DMS 273 (cell line): ENCODE measurements around the gene FGF21.
"Not testable (repeated sequence)": the region's sequence is repeated elsewhere in the genome, so short reads cannot be mapped to it uniquely, and the experiment has no call there.

Experiments used
- DNase-seq: peaks from one replicate; lab custom pipeline; 2025; ENCODE audit not compliant: unreplicated experiment; lab: John Stamatoyannopoulos, UW

Gene FGF21

DNA sequence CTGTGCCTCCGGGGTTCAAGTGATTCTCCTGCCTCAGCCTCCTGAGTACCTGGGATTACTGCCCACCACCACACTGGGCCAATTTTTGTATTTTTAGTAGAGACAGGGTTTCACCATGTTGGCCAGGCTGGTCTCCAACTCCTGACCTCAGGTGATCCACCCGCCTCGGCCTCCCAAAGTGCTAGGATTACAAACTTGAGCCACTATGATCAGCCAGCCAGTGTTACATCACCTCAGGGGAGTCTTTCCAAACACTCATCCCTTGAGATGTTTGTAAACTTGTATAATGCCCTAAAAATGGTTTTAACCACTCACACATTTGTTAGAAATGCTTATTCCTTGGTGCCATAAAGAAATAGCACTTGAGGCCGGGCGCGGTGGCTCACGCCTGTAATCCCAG, 31.1 kb downstream of the FGF21 start:
- not testable (repeated sequence) for DNase-seq

DNA sequence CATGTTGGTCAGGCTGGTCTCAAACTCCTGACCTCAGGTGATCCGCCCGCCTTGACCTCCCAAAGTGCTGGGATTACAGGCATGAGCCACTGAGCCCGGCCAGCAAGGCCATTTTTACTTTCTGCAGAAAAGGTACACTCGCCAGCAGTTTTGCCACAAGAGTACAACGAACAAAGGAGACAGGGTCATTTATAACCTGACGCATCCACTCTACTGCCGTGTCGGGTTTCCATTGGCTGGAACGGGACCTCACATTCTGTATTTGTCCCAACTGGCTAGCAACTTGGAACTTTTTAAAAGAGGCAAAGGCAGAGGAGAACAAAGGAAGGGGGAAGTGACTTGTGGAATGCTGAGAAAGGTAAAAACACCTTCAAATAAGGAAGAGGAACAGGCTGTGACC, 32.0 kb downstream of the FGF21 start:
- not testable (repeated sequence) for DNase-seq

DNA sequence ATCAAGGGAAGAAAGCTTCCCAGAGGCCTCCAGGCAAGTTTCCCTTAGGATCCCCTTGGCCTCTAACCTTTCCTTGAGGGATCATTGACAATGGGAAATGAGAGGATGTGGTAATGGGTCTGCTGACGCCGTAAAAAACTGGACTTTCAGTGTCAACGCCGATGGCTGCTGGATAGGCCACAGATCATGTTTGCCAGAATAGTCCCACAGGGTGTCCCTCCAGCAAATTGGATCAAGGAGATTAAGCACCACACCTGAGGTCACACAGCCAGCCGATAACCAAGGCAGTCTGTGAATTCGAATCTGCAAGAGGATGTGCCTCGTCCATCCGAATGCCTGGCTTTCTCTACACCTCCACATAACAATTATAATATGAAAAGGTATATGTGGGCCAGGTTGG, 37.9 kb downstream of the FGF21 start:
- no peak for DNase-seq

DNA sequence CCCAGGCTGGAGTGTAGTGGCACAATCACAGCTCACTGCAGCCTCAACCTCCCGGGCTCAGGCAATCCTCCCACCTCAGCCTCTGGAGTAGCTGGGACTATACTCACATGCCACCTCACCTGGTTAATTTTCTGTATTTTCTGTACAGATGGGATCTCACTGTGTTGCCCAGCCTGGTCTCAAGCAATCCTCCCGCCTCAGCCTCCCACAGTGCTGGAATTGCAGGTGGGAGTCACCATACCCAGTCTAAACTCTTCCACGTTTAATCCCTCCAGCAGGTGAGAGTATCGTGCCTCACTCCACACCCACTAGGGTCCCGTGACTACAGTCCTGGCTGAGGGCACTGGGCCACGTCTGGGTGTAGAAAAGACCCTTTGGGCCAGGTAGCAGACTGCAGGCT, 39.0 kb downstream of the FGF21 start:
- no peak for DNase-seq

DNA sequence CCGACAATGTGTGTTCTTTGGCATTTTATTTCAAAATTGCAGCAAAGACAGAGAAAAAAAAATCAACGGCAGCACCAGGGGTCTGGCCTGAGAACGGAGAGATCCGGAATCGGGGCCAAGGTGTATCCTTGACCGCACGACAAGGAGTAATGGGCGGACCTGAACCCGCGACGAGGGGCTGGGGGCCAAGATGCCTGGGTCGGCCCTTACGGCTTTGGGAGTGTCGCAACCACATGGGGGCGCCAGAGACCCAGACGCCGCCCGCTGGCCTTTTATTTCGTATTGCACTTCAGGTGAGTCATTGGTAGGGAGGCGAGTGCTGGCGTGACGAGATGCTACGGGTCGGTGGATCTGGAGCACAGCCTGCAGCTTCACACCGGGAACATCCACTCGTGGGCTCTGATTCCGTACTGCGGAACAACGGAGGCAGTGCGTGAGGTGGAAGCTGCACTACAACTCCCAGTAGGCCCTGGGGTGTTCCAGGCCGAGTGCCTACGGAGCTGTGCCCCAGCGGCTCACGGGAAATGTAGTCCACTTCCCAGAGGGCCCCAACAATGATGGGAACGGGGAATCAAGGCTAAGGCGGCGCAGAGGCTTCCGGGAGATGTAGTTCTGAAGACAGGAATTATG, 39.8 kb downstream of the FGF21 start:
- DNase-seq: peak; percentile 97

DNA sequence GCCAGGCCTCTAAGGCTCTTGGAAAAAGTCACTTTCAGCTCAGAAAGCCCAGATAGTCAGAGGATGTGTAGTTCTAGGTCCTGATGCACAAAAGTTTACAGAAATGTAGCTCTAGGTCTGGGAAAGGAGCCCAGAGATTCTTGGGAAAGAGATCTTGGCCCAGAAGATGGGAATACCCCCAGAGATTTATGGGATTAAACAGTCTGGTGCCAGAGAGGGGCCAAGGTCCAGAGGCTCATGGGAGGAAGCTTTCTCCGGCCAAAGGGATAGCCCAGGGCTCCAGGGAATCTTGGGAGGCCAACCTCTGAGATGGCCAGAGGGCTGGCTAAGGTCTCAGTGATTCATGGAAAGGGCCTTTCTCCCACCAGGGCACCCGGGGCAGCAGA, 40.4 kb downstream of the FGF21 start:
- no peak for DNase-seq

DNA sequence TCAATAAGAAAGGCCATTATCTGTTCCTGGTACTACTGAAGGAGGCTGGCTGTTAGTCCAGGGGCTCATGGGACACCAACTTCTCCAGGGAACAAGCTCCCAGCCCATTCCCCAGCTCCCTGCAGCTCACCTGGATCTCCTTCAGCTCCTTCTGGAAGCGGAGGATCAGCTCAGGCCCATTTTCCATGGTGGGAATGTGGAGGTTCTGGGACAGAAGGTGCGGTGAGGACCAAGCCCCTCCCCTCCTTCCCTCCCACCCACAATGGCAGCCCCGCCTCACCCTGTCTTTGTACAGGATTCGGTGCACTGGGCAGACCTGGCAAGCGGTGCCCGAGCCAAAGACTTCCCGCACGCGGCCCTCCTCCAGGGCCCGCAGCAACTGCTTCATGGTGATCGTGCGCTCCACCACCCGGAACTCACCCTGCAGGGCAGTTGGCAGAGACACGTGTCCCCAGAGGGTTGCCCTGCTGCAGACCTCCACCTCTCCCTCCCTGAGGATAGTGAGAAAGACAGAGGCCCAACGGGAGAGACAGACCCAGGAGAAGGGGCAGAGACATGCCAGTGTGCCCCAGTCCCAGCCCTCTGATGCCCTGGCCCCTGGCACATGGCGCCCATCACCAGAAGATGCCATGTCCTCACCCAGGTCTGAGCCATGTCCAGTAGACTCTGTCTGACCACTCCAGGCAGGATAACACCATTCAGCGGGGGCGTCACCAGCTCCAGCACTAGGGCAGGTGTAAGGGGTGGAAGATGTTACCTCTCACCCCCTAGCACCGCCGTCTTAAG, 41.2 kb downstream of the FGF21 start:
- no peak for DNase-seq

DNA sequence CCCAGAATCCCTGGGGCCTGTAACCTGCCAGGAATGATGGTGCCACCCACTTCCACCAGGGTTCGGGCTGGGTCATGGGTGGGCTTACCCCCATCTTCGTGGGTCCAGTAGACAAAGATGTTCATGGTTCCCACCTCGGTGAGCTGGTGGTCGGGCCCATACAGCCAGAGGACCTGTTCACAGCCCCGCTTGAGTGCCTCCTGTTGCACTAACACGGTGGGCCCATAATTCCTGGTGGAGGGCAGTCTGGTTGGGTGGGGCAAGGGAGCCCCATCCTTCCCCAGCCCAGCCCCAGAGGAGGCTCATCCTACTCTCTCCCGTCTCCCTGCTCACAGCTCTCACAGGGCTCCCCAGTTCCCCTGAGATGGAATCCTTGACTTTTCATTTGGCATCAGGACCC, 41.8 kb downstream of the FGF21 start:
- DNase-seq: no peak

DNA sequence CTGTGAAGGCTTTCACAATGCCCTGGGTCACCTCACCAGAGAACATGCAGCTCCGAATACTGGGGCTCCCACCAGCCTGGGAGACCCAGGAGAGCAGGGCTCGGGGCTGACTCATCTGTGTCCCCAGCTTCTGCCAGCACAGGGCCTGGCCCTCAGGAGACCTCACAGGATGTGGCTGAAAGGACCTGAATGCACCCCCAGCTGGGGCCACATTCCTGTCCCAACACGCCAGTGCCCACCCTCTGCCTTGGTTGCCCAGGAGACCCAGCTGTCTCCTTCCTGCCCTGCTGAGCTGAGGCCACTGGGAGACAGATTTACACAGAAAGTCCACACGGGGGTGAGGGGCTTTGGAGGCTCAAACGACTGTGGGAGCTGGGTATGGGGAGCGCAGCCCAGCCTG, 43.6 kb downstream of the FGF21 start:
- peak; percentile 87 for DNase-seq

DNA sequence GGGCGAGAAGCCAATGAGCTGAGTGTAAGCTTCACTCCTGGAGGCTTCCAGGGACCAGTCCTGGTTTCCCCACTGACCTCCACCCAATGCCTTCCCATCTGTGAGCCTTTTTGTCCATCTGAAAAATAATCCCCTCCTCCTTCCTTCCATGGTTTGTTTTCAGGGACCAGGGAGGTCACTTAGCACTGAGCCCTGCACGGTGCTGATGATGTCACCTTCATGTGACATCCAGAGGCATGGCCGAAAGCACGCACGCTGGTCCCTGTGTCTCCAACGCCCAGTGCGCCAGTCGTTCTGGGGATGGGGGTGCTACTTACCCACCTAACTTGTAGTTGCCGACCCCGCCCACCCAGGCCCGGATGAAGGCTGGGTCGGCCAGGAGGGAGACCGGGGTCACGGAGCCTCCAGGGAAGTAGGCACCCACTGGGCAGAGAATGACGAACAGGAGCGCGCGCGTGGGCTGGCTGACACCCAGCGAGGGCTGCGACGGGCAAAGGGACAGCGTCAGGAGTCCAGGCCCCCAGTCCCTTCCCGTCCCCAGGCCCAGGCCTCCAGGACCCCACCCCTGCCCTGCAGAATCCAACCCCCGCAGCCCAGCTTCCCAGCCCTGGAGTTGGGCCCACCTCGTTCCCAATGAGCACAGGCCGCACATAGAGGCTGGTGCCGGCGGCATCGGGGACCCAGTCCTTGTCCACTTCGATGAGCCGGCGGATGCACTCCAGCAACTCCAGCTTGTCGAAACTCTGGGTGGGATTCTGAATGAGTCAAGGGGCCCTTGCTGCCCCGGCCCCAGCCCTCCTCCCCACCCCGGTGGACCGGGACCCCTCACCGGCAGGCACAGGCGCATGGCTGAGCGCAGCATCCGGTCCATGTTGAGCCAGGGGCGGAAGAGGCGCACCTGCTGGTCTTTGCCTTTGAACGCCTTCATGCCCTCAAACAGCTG, 44.3 kb downstream of the FGF21 start:
- DNase-seq: no peak

DNA sequence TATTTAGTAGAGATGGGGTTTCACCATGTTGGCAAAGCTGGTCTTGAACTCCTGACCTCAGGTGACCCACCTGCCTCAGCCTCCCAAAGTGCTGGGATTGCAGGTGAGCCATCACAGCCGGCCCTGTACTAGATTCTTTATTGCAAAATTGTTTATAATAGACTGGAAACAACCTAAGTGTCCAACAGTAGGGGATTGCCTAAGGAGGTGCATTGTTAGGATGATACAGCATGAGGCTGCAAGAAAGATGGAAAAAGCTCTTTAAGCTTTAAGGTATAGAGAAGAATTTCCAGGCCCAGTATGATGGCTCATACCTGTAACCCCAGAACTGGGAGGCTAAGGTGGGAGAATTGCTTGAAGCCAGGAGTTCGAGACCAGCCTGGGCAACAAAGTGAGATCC, 47.3 kb downstream of the FGF21 start:
- DNase-seq: no peak

DNA sequence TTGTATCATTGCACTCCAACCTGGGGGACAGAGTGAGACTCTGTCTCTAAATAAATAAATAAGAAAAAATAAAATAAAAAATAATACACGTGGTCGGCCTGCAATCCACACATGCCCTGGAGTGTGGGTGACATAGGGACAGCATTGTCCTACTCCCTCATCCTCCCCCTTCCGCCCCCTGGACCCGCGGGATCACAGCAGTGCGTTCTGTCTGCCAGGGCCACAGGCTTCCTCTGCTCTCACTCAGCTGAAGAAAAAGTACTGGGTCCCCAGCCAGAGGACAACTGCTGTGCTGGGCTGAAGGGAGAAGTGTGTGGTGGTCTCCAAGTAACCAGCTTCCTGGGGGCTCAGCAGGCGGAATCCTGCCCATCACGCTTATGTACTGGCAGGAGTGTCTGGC, 49.2 kb downstream of the FGF21 start:
- DNase-seq: no peak

DNA sequence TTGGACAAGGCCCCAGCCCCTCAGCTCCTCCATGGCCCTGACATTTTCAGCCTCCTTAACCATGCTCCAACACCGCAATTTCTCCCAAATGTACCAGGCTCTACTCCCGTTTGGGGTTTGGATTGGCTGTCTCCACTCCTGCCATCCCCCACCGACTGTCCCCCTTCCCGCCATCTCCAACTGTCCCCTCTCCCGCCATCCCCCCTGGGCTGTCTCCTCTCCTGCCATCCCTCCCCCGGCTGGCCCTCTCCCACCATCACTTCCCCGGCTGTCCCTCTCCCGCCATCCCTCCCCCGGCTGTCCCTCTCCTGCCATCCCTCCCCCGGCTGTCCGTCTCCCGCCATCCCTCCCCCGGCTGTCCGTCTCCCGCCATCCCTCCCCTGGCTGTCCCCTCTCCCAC, 50.1 kb downstream of the FGF21 start:
- no peak for DNase-seq

DNA sequence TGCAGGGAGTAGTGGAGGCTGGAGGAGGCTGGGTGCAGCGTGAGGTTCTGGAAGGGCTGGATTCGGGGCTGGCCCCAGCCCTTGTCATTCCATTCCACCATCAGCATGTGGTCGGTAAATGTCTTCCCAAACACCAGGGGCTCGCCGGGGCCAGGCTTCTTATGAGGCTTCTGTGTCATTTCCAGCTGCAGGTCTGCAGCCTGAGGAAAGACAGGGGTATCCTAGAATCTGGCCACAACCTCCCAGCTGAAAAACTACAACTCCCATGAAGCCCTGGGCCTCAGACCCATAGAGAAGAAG, 51.1 kb downstream of the FGF21 start:
- DNase-seq: peak; percentile 73

DNA sequence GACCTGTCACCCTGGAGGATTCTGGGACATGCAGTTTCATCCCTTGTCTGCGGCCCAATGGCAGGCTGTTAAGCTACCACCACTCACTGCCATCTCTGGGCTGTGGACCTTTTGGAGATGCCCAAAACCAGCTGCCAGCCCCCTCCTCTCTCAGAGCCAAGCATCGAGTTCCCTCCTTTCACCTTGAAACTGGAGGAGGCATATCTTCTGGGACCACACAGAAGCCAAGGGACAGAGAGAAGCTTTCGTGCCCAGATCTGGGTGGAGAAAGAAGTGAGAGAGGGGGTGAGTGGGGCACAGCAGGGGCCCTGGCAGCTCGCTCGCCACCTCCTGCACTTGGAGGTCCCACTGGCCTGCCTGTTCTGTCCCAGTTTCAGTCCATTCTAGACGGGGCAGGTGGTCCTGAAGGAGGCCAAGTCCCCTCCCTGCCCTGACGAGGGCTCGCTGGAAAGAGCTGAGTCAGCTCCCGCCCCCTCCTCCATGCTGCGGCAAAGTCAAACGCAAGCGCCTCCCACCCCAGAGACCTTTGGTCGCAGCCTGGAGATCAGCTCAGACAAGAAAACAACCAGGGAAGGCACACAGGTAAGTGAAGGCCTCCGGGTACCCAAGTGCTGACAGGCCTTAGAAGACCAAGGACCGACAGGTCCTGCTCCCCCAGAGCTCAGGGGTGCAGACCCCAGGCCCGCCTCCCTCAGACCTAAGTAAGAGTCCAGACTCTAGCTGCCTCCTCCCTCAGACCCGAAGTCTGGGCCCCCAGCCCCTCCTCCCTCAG, 51.7 kb downstream of the FGF21 start:
- DNase-seq: no peak

DNA sequence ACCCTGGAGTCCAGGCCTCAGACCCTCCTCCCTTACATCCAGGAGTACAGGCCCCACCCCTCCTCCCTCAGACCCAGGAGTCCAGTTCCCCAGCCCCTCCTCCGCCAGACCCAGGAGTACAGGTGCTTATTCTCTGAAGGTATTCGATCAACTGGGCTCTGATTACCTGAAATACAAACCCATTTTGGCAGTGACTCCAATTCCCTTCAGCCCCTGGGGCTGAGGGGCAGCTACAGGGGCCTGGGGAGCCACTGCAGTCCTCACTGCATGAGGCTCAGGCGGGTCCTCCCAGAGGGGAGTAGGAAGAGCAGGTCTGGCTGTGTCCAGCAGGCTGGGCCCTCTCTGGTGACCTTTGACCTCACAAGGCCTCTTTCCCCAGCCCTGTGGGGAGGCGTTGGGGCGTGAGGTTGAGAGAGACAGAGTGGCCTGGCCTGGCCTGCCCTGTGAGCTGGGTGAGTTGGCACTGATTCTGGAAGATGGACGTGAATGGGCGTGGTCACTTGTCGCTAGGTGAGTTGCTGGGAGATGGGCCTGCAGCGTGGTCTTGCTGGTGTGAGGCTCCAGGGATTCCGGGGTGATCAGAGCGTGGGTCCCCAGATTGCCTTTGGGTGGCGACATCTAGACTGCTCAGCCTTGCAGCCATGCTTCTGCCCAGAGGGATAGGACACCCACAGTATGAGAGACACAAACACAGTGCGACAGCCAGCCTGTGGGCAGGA, 52.4 kb downstream of the FGF21 start:
- DNase-seq: no peak
